ENCODE data around the gene PYCARD.
"Not testable (repeated sequence)": the region's sequence is repeated elsewhere in the genome, so short reads cannot be mapped to it uniquely, and the experiment has no call there.

PYCARD gene

DNA sequence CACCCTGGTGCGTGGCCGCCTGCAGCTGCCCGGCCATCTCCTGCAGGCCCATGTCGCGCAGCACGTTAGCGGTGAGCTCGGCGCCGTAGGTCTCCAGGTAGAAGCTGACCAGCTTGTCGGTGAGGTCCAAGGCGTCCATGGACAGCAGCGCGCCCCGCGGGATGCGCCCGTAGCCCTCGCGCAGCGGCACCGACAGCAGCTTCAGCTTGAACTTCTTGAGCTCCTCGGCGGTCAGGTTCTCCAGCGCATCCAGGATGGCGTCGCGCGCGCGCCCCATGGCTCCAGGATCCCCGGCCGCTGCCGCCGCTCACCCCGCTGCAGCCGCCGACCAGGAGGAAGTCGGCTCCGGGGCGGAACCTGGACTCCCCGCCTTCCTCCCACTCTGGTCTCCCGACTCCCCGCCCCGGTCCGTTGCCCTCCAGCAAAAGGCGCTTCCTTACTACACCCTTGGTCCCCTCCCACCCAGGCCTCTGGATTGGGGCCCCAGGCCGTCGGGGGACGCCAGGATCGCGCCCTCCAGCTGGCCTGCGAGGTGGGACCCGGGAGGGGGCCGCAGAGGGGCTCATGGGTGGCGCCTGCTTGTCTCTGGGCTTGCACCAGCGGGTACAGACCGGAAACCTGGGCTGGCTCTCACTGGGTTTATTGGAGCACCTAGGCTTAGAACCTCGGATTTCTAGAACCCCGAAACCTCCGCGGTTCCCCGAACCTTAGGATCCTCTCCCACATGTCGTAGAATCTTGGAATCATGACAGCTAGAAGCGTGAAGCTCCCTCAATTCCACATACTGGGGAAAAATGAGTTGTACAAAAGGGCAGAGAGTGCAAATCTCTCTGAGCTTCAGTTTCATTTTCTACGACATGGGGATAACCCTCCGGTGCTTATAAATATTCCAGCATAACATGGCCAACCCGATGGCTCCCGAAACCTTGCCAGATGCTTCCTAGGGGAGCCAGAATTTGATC, at the start of gene PYCARD:
TSS of gene PYCARD (minus strand) at position 347 of the 962 bp plus-strand sequence. CDS start at position 277, 70 bp downstream.
- POLR2A ChIA-PET (ENCODE audit: low non-redundant PET) = interaction anchor here (0.5 to 0.9 kb wide), 2 partner anchors 15 to 23 kb away, joined by 3 read pairs; partner anchors contain the start of gene FUS
- peak; percentile 55 for DNase-seq (ENCODE audit: low spot score)
- H3K27ac ChIP-seq = peak within 1 kb of the TSS; percentile 89
- CTCF ChIA-PET = interaction anchor here (1.0 kb wide), 1 partner anchor 249 kb away, joined by 3 read pairs; no protein-coding TSS in a partner anchor
- TF ChIP-seq, protein P1, sequence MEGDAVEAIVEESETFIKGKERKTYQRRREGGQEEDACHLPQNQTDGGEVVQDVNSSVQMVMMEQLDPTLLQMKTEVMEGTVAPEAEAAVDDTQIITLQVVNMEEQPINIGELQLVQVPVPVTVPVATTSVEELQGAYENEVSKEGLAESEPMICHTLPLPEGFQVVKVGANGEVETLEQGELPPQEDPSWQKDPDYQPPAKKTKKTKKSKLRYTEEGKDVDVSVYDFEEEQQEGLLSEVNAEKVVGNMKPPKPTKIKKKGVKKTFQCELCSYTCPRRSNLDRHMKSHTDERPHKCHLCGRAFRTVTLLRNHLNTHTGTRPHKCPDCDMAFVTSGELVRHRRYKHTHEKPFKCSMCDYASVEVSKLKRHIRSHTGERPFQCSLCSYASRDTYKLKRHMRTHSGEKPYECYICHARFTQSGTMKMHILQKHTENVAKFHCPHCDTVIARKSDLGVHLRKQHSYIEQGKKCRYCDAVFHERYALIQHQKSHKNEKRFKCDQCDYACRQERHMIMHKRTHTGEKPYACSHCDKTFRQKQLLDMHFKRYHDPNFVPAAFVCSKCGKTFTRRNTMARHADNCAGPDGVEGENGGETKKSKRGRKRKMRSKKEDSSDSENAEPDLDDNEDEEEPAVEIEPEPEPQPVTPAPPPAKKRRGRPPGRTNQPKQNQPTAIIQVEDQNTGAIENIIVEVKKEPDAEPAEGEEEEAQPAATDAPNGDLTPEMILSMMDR (conservative IDR thresholded peaks at IDR 0.05; ENCODE audit: low read depth) = no peak

DNA sequence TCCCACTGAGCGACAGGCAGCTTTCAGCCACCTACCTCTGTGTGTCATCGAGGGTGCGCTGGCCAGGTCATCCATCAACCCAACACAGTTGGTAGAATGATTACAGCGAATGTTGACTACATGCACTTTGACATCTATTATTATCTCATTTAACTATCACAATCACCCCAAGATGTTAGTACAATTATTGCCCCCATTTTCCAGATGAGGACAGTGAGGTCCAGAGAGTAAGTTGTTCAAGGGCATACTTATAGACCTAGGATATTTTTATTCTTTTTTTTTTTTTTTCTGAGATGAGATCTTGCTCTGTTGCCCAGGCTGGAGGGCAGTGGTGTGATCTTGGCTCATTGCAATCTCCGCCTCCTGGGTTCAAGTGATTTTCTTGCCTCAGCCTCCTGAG, 48.9 kb upstream of the PYCARD start:
- CTCF ChIA-PET = no interaction called here
- TF ChIP-seq, protein P1 (conservative IDR thresholded peaks at IDR 0.05; ENCODE audit: low read depth) = no peak
- DNase-seq (ENCODE audit: low spot score) = no peak
- no peak overlapping the region for H3K27ac ChIP-seq
- POLR2A ChIA-PET (ENCODE audit: low non-redundant PET) = no interaction called here

DNA sequence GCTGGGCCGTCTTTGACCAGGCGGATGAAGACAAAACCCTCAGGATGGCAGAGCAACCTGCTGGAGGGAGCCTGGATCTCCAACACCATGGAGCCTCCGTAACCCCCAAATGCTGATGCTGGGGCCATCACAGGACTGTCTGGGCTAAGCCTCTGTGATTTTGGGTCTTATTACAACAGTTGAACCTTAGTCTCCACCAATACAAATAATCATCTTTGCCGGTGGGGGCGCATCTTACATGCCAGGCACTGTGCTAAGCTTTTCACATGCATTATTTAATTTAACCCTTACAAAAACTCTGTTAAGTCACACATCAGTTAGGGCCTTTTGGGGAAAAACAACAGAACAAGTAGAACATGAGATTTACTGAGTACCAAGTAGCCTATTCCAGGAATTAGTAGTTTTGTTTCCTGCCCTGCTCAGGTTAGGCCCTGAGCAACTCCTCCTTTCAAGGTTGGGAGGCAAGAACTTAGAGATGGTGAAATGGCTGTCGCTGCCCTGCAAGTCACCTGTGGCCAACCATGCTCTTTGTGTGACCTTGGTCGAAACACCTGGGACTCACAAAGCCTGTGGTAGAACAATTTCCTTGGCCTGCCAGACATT, 48.3 kb upstream of the PYCARD start:
- no peak overlapping the region for H3K27ac ChIP-seq
- ChIA-PET CTCF (no interaction called here), POLR2A (ENCODE audit: low non-redundant PET) (no interaction called here)
- no peak for DNase-seq (ENCODE audit: low spot score)
- TF ChIP-seq, protein P1 (conservative IDR thresholded peaks at IDR 0.05; ENCODE audit: low read depth) = no peak

DNA sequence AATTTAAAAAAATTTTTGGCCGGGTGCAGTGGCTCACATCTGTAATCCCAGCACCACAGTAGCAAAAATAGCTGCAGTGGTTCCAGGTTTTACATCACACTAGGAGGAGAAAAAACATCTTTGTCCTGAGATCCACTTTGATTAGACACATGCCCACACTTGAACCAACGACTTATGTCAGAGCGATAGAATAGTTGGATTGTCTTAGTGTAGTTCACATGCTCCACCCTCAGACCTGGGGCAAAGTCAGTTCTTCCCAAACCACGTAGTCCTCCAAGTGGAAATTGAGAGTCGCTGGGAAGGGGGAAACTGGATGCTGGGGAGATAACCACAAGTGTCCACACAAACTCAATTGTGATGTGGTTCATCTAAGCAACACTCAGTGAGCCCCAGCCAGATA, 45.8 kb upstream of the PYCARD start:
- ChIA-PET CTCF (interaction anchor here (0.6 kb wide), 1 partner anchor 377 kb away, joined by 3 read pairs; no protein-coding TSS in a partner anchor), POLR2A (ENCODE audit: low non-redundant PET) (no interaction called here)
- no peak for DNase-seq (ENCODE audit: low spot score)
- TF ChIP-seq, protein P1 (conservative IDR thresholded peaks at IDR 0.05; ENCODE audit: low read depth) = no peak
- no peak overlapping the region for H3K27ac ChIP-seq

DNA sequence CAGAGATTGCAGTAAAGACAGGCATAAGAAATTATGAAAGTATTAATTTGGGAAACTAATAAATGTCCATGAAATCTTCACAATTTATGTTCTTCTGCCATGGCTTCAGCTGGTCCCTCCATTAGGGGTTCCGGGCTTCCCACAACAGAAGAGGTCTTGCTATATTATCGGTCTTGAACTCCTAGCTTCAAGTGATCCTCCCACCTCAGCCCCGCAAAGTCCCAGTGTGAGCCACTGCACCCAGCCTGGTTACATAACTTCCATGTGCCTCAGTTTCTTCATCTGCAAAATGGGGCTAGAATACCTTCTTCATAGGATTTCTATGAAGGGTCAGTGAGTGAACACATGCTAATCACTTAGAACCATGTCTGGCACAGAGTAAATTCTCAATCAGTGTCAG, 43.7 kb upstream of the PYCARD start:
- TF ChIP-seq, protein P1 (conservative IDR thresholded peaks at IDR 0.05; ENCODE audit: low read depth) = no peak
- no peak for DNase-seq (ENCODE audit: low spot score)
- no peak overlapping the region for H3K27ac ChIP-seq
- POLR2A ChIA-PET (ENCODE audit: low non-redundant PET) = interaction anchor here (0.5 kb wide), 1 partner anchor 67 kb away, joined by 3 read pairs; the partner anchor contains the start of gene FUS
- CTCF ChIA-PET = interaction anchor here (0.6 kb wide), 1 partner anchor 52 kb away, joined by 4 read pairs; no protein-coding TSS in a partner anchor

DNA sequence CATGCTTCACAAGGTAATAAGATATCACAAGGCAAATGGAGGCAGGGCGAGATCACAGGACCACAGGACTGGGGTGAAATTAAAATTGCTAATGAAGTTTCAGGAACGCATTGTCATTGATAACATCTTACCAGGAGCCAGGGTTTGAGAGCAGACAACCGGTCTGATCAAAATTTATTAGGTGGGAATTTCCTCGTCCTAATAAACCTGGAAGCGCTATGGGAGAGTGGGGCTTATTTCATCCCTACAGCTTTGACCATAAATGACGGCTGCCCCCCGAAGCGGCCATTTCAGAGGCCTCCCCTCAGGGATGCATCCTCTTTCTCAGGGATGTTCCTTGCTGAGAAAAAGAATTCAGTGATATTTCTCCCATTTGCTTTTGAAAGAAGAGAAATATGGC, 43.0 kb upstream of the PYCARD start:
- not testable (repeated sequence) for DNase-seq (ENCODE audit: low spot score)
- POLR2A ChIA-PET (ENCODE audit: low non-redundant PET) = interaction anchor here (0.5 kb wide), 1 partner anchor 66 kb away, joined by 3 read pairs; the partner anchor contains the start of gene FUS

More for the DNA sequence above, 43.0 kb upstream of the PYCARD start:
- H3K27ac ChIP-seq, CTCF ChIA-PET: not testable (repeated sequence)

Data from RWPE1 (cell line).